ENCODE measurements around the gene PKN1. TPM values are rescaled to one million over a fixed set of nuclear protein-coding genes. Genes with fewer than 3 reads are reported as not detected.
A peak's percentile ranks its signal among the peaks of the same experiment; 100 is the strongest.

Gene PKN1
- total RNA-seq, 1 experiment from 2014 or later = 98.6 TPM

DNA sequence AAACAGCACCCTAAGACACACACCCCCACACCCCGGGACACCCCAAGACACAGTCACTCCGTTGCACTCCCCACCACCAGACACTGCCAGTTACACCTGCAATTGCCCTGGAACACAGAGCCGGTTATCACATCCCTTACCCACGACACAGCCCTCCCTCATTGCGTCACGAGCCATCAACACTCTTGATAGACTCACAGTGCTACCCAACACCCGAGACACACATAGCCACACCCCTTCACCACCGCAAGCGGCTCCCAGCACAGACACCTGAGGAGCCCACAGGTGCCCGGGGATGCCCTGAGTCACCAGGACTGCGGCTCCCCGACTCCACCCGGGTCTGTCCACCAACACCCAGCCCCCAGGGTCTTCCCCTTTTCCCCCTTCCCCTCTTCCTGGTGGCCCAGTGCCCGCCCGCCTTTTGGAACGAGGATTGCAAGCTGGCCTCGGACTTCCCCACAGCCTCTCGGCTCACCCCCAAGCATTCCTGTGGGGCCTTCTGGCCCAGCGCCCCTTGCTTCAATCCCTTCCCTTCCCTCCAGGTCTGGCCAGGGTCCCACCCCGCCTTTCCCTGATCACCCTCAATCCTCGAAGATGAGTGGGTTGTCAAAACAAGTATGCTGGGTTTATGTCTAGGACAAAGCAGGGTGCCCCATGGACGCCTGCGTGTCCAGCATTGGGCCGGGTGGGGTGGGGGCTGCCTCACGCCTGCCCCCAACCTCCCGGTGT is 43.7 kb downstream of the PKN1 start:
- in situ Hi-C loops (cut with HindIII; ENCODE audit: low sequenced_read_pairs) = no loop called here
- peak; percentile 25 for DNase-seq (ENCODE audit: low spot score)

- in situ Hi-C loops (cut with HindIII; ENCODE audit: low sequenced_read_pairs) = no loop called here
- DNase-seq (ENCODE audit: low spot score) = no peak
Measured at GRCh38 chr19:14477418-14478112, 44.5 kb downstream of the PKN1 start.

DNA sequence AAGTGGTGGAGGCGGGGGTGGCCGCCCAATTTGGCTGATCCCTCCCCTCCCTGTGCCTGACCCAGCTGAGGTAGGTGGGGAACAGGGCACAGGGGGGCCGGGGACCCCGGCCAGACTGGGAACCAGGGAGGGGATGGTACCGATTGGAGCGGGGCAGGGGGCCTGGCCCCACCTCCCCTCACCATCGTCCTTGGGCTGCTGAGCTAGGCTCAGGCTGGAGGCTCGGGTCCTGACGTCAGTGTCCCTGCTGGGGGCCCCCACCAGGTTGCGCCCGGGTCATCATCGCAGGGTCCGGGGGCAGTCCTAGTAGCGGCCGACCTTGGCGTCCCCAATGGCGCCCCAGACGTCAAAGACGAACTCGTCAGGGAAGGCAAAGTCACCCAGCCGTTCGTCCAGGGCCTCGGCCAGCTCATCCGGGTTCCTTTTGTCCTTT is 45.0 kb downstream of the PKN1 start:
- in situ Hi-C loops (cut with HindIII; ENCODE audit: low sequenced_read_pairs) = no loop called here

GRCh38 chr19:14479309-14479974 is 46.3 kb downstream of the PKN1 start:
- in situ Hi-C loops (cut with HindIII; ENCODE audit: low sequenced_read_pairs) = no loop called here
- no peak for DNase-seq (ENCODE audit: low spot score)

More for the DNA sequence above, 45.0 kb downstream of the PKN1 start:
- no peak for DNase-seq (ENCODE audit: low spot score)

DNA sequence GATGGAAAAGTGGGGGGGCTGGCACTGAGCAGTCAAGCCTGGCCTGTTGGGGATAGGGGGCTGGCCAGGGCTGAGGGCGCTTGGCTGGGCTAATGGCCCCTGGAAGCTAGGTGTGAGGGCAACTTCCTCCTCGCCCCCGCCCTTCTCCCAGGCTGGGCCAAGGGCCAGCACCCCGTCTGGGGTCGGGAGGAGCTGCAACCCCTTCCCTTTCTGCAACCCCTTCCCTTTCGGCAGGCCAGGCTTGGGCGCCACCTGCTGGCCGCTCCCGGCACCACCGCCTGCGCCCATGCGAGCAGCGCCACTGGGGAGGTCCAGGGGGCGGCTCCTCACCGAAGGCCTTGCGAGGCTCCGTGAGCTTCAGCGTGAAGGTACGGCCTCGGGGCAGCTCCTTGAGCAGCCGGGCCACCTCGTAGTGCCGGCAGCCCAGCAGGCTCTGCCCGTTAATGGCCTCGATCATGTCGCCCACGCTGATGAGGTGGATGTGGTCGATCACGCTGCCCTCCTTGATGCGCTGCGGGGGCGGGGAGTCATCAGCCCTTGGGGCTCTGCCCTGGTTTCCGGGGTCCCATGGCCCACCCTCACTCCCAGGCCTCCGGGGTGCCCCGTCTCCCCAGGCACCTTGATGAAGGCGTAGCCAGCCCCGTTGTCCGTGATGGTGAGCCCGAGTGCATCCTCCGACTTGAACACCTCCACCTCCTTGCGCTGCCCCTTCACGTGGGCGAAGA is 47.0 kb downstream of the PKN1 start:
- in situ Hi-C loops (cut with HindIII; ENCODE audit: low sequenced_read_pairs) = no loop called here
- peak; percentile 31 for DNase-seq (ENCODE audit: low spot score)

- DNase-seq (ENCODE audit: low spot score) = no peak
- in situ Hi-C loops (cut with HindIII; ENCODE audit: low sequenced_read_pairs) = no loop called here
Measured at GRCh38 chr19:14480700-14481079, 47.6 kb downstream of the PKN1 start.

DNA sequence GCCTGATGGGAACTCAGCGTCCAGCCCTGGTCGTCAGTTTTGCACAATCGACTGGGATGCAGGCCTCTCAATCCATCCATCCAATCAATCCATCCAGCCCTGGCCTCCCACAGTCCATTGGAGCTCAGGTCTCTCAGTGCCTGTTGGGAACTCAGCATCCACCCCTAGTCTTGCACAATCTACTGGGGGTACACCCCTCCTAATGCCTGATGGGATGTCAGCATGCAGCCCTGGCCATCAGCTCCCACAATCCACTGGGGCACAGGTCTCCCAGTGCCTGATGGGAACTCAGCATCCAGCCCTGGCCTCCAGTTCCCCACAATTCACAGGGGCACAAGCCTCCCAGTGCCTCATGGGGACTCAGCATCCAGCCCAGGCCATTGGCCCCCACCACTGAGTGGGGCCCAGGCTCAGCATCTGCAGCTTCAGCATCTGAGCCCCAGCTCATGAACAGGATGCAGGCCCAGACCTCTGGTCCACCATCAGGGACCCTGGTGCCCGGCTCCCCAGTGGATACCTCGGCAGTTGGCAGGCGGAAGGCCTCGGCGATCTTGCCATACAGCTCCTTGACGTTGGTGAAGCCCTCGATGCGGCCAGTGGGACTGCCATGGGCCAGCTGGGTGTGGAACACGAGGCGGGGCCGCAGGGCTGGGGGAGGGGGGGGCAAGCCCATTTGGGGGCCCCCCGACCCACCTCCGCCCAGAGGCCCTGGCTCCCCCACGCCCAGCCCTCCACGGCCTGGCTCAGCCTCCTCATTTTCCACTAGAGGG is 49.3 kb downstream of the PKN1 start:
- no peak for DNase-seq (ENCODE audit: low spot score)
- in situ Hi-C loops (cut with HindIII; ENCODE audit: low sequenced_read_pairs) = no loop called here

DNA sequence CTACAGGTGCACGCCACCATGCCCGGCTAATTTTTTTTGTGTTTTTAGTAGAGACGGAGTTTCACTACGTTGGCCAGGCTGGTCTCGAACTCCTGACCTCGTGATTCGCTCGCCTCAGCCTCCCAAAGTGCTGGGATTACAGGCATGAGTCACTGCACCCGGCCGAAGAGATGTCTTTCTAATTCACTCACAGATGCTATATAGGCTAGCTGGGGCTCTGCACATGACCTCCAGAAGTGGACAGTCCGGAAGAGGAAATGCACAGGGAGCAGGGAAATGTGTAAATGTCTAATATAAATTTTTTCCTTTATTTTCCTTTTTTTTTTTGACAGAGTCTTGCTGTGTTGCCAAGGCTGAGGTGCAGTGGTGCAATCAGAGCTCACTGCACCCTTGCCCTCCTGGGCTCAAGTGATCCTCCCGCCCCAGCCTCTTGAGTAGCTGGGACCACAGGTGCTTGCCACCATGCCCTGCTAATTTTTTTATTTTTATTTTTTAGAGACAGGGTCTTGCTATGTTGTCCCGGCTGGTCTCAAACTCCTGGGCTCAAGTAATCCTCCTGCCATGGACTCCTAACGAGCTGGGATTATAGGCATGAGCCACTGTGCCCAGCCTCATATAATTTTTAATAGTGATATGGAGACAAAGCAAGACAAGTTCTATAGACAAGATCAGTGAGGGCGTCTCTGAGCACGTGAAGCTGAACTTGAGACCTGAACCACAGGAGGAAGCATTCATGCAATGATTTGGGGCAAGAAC is 54.4 kb downstream of the PKN1 start:
- DNase-seq (ENCODE audit: low spot score) = no peak
- in situ Hi-C loops (cut with HindIII; ENCODE audit: low sequenced_read_pairs) = no loop called here

DNA sequence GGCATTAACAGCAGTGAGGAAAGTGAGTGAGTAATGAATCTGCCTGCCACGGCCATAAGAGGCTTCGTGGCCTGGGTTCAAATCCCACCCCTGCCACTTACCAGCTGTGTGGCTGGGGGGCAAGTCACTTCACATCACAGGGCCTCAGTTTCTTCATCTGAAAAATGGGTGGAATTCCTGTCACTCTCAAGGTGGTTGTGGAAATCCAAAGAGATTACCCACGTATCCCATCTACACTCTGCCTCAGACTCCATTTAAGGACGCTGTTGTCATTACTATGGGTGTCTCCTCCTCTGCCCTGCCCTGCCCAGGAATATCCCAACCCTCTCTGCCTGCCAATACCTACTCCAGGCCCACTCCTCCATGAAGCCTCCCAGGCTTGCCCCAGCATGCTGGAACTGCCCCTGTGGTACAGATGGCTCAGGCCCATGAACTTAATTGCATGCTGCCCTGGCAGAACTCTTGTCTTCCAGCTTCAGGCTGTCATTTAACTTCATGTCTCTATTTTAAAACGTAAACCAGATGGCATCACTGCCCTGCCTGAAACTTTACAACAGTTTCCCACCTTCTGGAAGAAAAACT is 59.7 kb downstream of the PKN1 start:
- in situ Hi-C loops (cut with HindIII; ENCODE audit: low sequenced_read_pairs) = no loop called here
- DNase-seq (ENCODE audit: low spot score) = no peak

- in situ Hi-C loops (cut with HindIII; ENCODE audit: low sequenced_read_pairs) = no loop called here
- no peak for DNase-seq (ENCODE audit: low spot score)
Measured at GRCh38 chr19:14494411-14494810, 61.3 kb downstream of the PKN1 start.

GRCh38 chr19:14494910-14495671 is 62.0 kb downstream of the PKN1 start:
- in situ Hi-C loops (cut with HindIII; ENCODE audit: low sequenced_read_pairs) = no loop called here
- no peak for DNase-seq (ENCODE audit: low spot score)

GRCh38 chr19:14495672-14496028 is 62.5 kb downstream of the PKN1 start:
- no peak for DNase-seq (ENCODE audit: low spot score)
- in situ Hi-C loops (cut with HindIII; ENCODE audit: low sequenced_read_pairs) = no loop called here

- DNase-seq (ENCODE audit: low spot score) = peak; percentile 97
- in situ Hi-C loops (cut with HindIII; ENCODE audit: low sequenced_read_pairs) = no loop called here
Measured at GRCh38 chr19:14496029-14496833, 63.1 kb downstream of the PKN1 start, which contains the start of gene GIPC1. Gene GIPC1, minus strand, starts transcription at chr19:14496127. Its CDS starts 13,151 bp downstream, at chr19:14482976.

DNA sequence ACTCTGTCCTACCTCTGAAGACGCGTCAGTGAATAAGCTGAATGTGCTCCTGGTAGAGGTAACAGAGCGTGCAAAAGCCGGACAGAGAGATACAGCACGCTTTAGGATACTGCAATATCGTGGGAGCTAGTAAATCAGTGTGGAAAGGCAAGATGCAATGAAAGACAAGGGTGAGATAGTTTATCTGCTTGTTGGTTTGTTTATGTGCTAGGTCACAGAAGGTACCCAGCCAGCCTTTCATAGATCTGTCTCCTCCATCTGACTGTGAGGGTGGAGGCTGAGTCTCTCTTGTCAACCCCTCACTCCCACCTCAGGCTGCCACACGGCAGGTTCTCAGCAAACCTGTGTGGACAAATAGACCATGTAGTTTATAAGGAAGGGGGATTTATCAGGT is 63.7 kb downstream of the PKN1 start:
- in situ Hi-C loops (cut with HindIII; ENCODE audit: low sequenced_read_pairs) = no loop called here
- peak; percentile 64 for DNase-seq (ENCODE audit: low spot score)

- in situ Hi-C loops (cut with HindIII; ENCODE audit: low sequenced_read_pairs) = no loop called here
- DNase-seq (ENCODE audit: low spot score) = peak; percentile 55
Measured at GRCh38 chr19:14497228-14497921, 64.3 kb downstream of the PKN1 start.
